Measurements from ENCODE around the gene ZBTB9.
"Not testable (repeated sequence)": the region's sequence is repeated elsewhere in the genome, so short reads cannot be mapped to it uniquely, and the experiment has no call there.

ZBTB9 gene

GRCh38 chr6:33469661-33470060 is 15.3 kb downstream of the ZBTB9 start:
- DNase-seq = no peak

GRCh38 chr6:33477864-33478263 is 23.5 kb downstream of the ZBTB9 start:
- no peak for DNase-seq

- DNase-seq = no peak
These were observed 26.8 kb downstream of the ZBTB9 start for GRCh38 chr6:33481192-33481591.

- not testable (repeated sequence) for DNase-seq
These were observed 28.2 kb downstream of the ZBTB9 start for GRCh38 chr6:33482620-33483019.

GRCh38 chr6:33483678-33484077 is 29.3 kb downstream of the ZBTB9 start:
- no peak for DNase-seq

GRCh38 chr6:33484673-33485262 is 30.4 kb downstream of the ZBTB9 start:
- not testable (repeated sequence) for DNase-seq

GRCh38 chr6:33485680-33486079 is 31.3 kb downstream of the ZBTB9 start:
- not testable (repeated sequence) for DNase-seq

- no peak for DNase-seq
These were observed 34.0 kb downstream of the ZBTB9 start for GRCh38 chr6:33488339-33488738.

GRCh38 chr6:33490198-33490597 is 35.8 kb downstream of the ZBTB9 start:
- no peak for DNase-seq

- DNase-seq = no peak
These were observed 36.2 kb downstream of the ZBTB9 start for GRCh38 chr6:33490621-33491020.

GRCh38 chr6:33492093-33492492 is 37.7 kb downstream of the ZBTB9 start:
- DNase-seq = no peak

GRCh38 chr6:33497157-33497556 is 42.8 kb downstream of the ZBTB9 start:
- DNase-seq = no peak

- no peak for DNase-seq
These were observed 48.1 kb downstream of the ZBTB9 start for GRCh38 chr6:33502486-33502885.

GRCh38 chr6:33504486-33504885 is 50.1 kb downstream of the ZBTB9 start:
- DNase-seq = no peak

- DNase-seq = no peak
These were observed 51.4 kb downstream of the ZBTB9 start for GRCh38 chr6:33505548-33506370.

Data from NCI-H510A (cell line).